ENCODE results near the gene EFCAB6.

- TF ChIP-seq CEBPB (IDR thresholded peaks at IDR 0.05; ENCODE audit: low read depth) (no peak), JUND (IDR thresholded peaks at IDR 0.05) (no peak), POLR2A (IDR thresholded peaks at IDR 0.05; ENCODE audit: borderline replicate concordance, extremely low read depth, insufficient read depth, insufficient read length) (no peak), SIN3A (IDR thresholded peaks at IDR 0.05; ENCODE audit: low read depth) (no peak), RAD21 (IDR thresholded peaks at IDR 0.05; ENCODE audit: low read depth) (no peak), ELF1 (IDR thresholded peaks at IDR 0.05; ENCODE audit: borderline replicate concordance, low read depth) (no peak), ATF3 (IDR thresholded peaks at IDR 0.05) (no peak)
- TF ChIP-seq, protein P1, sequence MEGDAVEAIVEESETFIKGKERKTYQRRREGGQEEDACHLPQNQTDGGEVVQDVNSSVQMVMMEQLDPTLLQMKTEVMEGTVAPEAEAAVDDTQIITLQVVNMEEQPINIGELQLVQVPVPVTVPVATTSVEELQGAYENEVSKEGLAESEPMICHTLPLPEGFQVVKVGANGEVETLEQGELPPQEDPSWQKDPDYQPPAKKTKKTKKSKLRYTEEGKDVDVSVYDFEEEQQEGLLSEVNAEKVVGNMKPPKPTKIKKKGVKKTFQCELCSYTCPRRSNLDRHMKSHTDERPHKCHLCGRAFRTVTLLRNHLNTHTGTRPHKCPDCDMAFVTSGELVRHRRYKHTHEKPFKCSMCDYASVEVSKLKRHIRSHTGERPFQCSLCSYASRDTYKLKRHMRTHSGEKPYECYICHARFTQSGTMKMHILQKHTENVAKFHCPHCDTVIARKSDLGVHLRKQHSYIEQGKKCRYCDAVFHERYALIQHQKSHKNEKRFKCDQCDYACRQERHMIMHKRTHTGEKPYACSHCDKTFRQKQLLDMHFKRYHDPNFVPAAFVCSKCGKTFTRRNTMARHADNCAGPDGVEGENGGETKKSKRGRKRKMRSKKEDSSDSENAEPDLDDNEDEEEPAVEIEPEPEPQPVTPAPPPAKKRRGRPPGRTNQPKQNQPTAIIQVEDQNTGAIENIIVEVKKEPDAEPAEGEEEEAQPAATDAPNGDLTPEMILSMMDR (IDR thresholded peaks at IDR 0.05 in 2 of 3, conservative IDR thresholded peaks at IDR 0.05 in 1 of 3; ENCODE audit: borderline replicate concordance in 1 of 3, insufficient read depth in 1 of 3, low read depth in 2 of 3, low read length in 2 of 3), result no peak
- TF ChIP-seq, protein P2, sequence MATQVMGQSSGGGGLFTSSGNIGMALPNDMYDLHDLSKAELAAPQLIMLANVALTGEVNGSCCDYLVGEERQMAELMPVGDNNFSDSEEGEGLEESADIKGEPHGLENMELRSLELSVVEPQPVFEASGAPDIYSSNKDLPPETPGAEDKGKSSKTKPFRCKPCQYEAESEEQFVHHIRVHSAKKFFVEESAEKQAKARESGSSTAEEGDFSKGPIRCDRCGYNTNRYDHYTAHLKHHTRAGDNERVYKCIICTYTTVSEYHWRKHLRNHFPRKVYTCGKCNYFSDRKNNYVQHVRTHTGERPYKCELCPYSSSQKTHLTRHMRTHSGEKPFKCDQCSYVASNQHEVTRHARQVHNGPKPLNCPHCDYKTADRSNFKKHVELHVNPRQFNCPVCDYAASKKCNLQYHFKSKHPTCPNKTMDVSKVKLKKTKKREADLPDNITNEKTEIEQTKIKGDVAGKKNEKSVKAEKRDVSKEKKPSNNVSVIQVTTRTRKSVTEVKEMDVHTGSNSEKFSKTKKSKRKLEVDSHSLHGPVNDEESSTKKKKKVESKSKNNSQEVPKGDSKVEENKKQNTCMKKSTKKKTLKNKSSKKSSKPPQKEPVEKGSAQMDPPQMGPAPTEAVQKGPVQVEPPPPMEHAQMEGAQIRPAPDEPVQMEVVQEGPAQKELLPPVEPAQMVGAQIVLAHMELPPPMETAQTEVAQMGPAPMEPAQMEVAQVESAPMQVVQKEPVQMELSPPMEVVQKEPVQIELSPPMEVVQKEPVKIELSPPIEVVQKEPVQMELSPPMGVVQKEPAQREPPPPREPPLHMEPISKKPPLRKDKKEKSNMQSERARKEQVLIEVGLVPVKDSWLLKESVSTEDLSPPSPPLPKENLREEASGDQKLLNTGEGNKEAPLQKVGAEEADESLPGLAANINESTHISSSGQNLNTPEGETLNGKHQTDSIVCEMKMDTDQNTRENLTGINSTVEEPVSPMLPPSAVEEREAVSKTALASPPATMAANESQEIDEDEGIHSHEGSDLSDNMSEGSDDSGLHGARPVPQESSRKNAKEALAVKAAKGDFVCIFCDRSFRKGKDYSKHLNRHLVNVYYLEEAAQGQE (IDR thresholded peaks at IDR 0.05; ENCODE audit: low read depth), result no peak
Measured at GRCh38 chr22:43821606-43822425, 9.7 kb upstream of the EFCAB6 start.
